ENCODE data around the gene HOXA3. TPM values are rescaled to one million over a fixed set of nuclear protein-coding genes. Genes with fewer than 3 reads are reported as not detected.

HOXA3 gene
- polyA plus RNA-seq, 3 donors: not detected

DNA sequence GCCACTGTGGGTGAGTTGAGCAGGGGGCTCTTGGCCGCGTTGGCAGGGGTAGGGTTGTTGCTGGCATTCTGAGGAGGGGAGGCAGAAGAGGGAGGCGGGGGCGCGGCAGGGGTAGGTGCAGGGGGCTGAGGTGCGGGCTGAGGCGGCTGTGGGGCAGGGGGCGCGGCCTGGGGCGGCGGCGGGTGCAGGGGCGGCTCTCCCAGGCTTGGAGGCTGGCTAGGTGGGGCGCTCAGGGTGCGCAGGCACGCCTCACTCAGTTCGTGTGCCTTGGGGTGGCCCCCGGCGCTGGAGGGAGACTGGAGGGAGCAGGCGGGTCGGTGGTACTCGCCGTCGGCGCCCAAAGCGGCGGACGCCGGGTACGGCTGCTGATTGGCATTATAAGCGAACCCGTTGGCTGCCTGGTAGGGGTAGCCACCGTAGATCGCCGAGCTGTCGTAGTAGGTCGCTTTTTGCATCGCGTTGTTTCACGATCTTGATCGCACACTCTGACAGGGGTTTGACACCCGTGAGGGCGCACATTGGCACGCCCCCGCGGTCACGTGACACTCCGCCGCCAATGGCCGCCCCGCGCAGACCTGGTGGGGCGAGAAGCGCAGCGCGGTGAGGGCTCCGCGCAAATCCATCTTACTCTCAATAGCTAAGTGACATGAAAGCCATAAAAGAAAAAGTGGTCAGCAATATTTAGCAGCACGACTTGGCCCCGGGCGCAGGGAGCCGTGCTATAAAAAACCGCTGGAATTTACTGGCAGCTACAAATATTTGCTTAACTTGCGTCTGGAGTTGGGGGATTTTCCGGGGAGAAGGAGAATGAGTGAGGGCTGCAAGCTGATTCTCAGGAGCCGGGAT is 42.0 kb downstream of the HOXA3 start:
- peak overlapping the region in 1 of 7 donors; percentile 30 for H3K27ac Mint-ChIP-seq
- TF ChIP-seq, protein P1, sequence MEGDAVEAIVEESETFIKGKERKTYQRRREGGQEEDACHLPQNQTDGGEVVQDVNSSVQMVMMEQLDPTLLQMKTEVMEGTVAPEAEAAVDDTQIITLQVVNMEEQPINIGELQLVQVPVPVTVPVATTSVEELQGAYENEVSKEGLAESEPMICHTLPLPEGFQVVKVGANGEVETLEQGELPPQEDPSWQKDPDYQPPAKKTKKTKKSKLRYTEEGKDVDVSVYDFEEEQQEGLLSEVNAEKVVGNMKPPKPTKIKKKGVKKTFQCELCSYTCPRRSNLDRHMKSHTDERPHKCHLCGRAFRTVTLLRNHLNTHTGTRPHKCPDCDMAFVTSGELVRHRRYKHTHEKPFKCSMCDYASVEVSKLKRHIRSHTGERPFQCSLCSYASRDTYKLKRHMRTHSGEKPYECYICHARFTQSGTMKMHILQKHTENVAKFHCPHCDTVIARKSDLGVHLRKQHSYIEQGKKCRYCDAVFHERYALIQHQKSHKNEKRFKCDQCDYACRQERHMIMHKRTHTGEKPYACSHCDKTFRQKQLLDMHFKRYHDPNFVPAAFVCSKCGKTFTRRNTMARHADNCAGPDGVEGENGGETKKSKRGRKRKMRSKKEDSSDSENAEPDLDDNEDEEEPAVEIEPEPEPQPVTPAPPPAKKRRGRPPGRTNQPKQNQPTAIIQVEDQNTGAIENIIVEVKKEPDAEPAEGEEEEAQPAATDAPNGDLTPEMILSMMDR (IDR thresholded peaks at IDR 0.05): no peak

GRCh38 chr7:27109466-27110185 is 42.8 kb downstream of the HOXA3 start:
- Histone ChIP-seq H3K9me3 (replicated peaks in 1 of 2; ENCODE audit: control insufficient read depth in 1 of 2, insufficient read depth in 1 of 2, low read length in 2 of 2) (peaks cover 0 to 4% of the 10 kb centered on the region in 2 donors), H3K9ac (ENCODE audit: insufficient read depth, low read length, poor library complexity, severe bottlenecking) (no peak overlapping the region), H4K20me1 (ENCODE audit: insufficient read depth, low read length) (peaks cover 7% of the 10 kb centered on the region), H3K4me3 (replicated peaks in 1 of 3; ENCODE audit: low read depth in 2 of 3, low read length in 3 of 3) (no peak overlapping the region), H3K4me1 (ENCODE audit: control insufficient read depth in 1 of 2, insufficient read depth in 2 of 2, low read length in 2 of 2) (no peaks in the 10 kb centered on the region), H2AFZ (ENCODE audit: insufficient read depth, low read depth, low read length, poor library complexity, severe bottlenecking) (no peak overlapping the region), H3K36me3 (replicated peaks in 1 of 2; ENCODE audit: control insufficient read depth in 1 of 2, insufficient read depth in 2 of 2, low read length in 2 of 2) (no peaks in the 10 kb centered on the region), H3K27ac (ENCODE audit: low read depth in 1 of 2, low read length in 2 of 2) (no peak overlapping the region), H3K4me2 (replicated peaks; ENCODE audit: extremely low read depth, low read length, poor library complexity, severe bottlenecking) (no peak overlapping the region), H3K27me3 (ENCODE audit: control insufficient read depth in 2 of 2, insufficient read depth in 2 of 2, low read length in 2 of 2) (peaks cover 9 to 18% of the 10 kb centered on the region in 2 donors), H3K79me2 (ENCODE audit: insufficient read depth, low read length) (no peaks in the 10 kb centered on the region)
- peak overlapping the region in 1 of 7 donors; percentile 30 for H3K27ac Mint-ChIP-seq
- TF ChIP-seq, protein P1 (IDR thresholded peaks at IDR 0.05): no peak
- H3K9me3 Mint-ChIP-seq: peaks cover 0 to 11% (median 3%) of the 10 kb centered on the region in 7 donors
- no peaks in the 10 kb centered on the region for H3K36me3 Mint-ChIP-seq
- H3K4me3 Mint-ChIP-seq: no peak overlapping the region
- peaks cover 15 to 22% (median 17%) of the 10 kb centered on the region in 3 donors for H3K27me3 Mint-ChIP-seq (ENCODE audit: low read depth in 3 of 3)
- no peaks in the 10 kb centered on the region for H3K4me1 Mint-ChIP-seq
- 94% methylated on average over 3 of the region's 4 CpGs for WGBS (ENCODE audit: insufficient coverage)
- intact Hi-C loops (cut with micrococcal nuclease): no loop called here
- no peak for DNase-seq

More for the DNA sequence above, 42.0 kb downstream of the HOXA3 start:
- H3K27me3 ChIP-seq (ENCODE audit: control insufficient read depth in 2 of 2, insufficient read depth in 2 of 2, low read length in 2 of 2): peaks cover 2 to 10% of the 10 kb centered on the region in 2 donors
- intact Hi-C loops (cut with micrococcal nuclease): no loop called here
- no peaks in the 10 kb centered on the region for H3K4me1 Mint-ChIP-seq
- peaks cover 9 to 14% (median 10%) of the 10 kb centered on the region in 3 donors for H3K27me3 Mint-ChIP-seq (ENCODE audit: low read depth in 3 of 3)
- no peaks in the 10 kb centered on the region for H3K79me2 ChIP-seq (ENCODE audit: insufficient read depth, low read length)
- H3K27ac ChIP-seq (ENCODE audit: low read depth in 1 of 2, low read length in 2 of 2): no peak overlapping the region
- H3K4me3 ChIP-seq (replicated peaks in 1 of 3; ENCODE audit: low read depth in 2 of 3, low read length in 3 of 3): no peak overlapping the region
- no peak overlapping the region for H3K4me3 Mint-ChIP-seq
- peaks cover 2% of the 10 kb centered on the region for H4K20me1 ChIP-seq (ENCODE audit: insufficient read depth, low read length)
- H3K9ac ChIP-seq (ENCODE audit: insufficient read depth, low read length, poor library complexity, severe bottlenecking): no peak overlapping the region
- H3K9me3 ChIP-seq (replicated peaks in 1 of 2; ENCODE audit: control insufficient read depth in 1 of 2, insufficient read depth in 1 of 2, low read length in 2 of 2): peaks cover 0 to 4% of the 10 kb centered on the region in 2 donors
- no peaks in the 10 kb centered on the region for H3K36me3 ChIP-seq (replicated peaks in 1 of 2; ENCODE audit: control insufficient read depth in 1 of 2, insufficient read depth in 2 of 2, low read length in 2 of 2)
- H2AFZ ChIP-seq (ENCODE audit: insufficient read depth, low read depth, low read length, poor library complexity, severe bottlenecking): no peak overlapping the region
- no peaks in the 10 kb centered on the region for H3K4me1 ChIP-seq (ENCODE audit: control insufficient read depth in 1 of 2, insufficient read depth in 2 of 2, low read length in 2 of 2)
- no peaks in the 10 kb centered on the region for H3K36me3 Mint-ChIP-seq
- 98% methylated on average over 65 of the region's 66 CpGs for WGBS (ENCODE audit: insufficient coverage)
- peaks cover 0 to 13% (median 3%) of the 10 kb centered on the region in 7 donors for H3K9me3 Mint-ChIP-seq
- no peak overlapping the region for H3K4me2 ChIP-seq (replicated peaks; ENCODE audit: extremely low read depth, low read length, poor library complexity, severe bottlenecking)
- DNase-seq: no peak

Data from CD14-positive monocyte (primary cell).